ENCODE results near the gene APBB1IP. TPM values are rescaled to one million over a fixed set of nuclear protein-coding genes. Genes with fewer than 3 reads are reported as not detected.
"Not testable (repeated sequence)": the region's sequence is repeated elsewhere in the genome, so short reads cannot be mapped to it uniquely, and the experiment has no call there.

APBB1IP gene
- polyA plus RNA-seq, 2 donors: 0.75 to 0.98 TPM

- H3K4me1 ChIP-seq (ENCODE audit: control insufficient read depth in 2 of 2, insufficient read depth in 2 of 2, low read length in 1 of 2): no peaks in the 10 kb centered on the region
- no peaks in the 10 kb centered on the region for H3K9me3 ChIP-seq (ENCODE audit: control insufficient read depth in 2 of 2, insufficient read depth in 1 of 2, low read depth in 1 of 2, low read length in 1 of 2)
- WGBS, 2 donors: 82 to 85% methylated on average over 5 of the region's 5 CpGs
- H3K36me3 ChIP-seq (ENCODE audit: control insufficient read depth in 2 of 2, insufficient read depth in 2 of 2, low read length in 1 of 2): no peaks in the 10 kb centered on the region
- no peak overlapping the region for H3K4me3 ChIP-seq (ENCODE audit: low read depth in 1 of 2, low read length in 2 of 2)
- no peaks in the 10 kb centered on the region for H3K27me3 ChIP-seq (ENCODE audit: control insufficient read depth in 1 of 2, insufficient read depth in 2 of 2, low read length in 2 of 2)
- H3K27ac ChIP-seq (ENCODE audit: low read depth in 2 of 2, low read length in 1 of 2): no peak overlapping the region
Observed at GRCh38 chr10:26472492-26472778, 34.3 kb downstream of the APBB1IP start.

- H3K4me1 ChIP-seq (ENCODE audit: control insufficient read depth in 2 of 2, insufficient read depth in 2 of 2, low read length in 1 of 2): no peaks in the 10 kb centered on the region
- no peak overlapping the region for H3K4me3 ChIP-seq (ENCODE audit: low read depth in 1 of 2, low read length in 2 of 2)
- WGBS, 2 donors: 66 to 72% methylated on average over 1 of the region's 1 CpG
- H3K27me3 ChIP-seq (ENCODE audit: control insufficient read depth in 1 of 2, insufficient read depth in 2 of 2, low read length in 2 of 2): no peaks in the 10 kb centered on the region
- H3K36me3 ChIP-seq (ENCODE audit: control insufficient read depth in 2 of 2, insufficient read depth in 2 of 2, low read length in 1 of 2): no peaks in the 10 kb centered on the region
- peak overlapping the region in 1 of 2 donors; percentile 22 for H3K27ac ChIP-seq (ENCODE audit: low read depth in 2 of 2, low read length in 1 of 2)
- no peaks in the 10 kb centered on the region for H3K9me3 ChIP-seq (ENCODE audit: control insufficient read depth in 2 of 2, insufficient read depth in 1 of 2, low read depth in 1 of 2, low read length in 1 of 2)
Observed at GRCh38 chr10:26474026-26474425, 35.9 kb downstream of the APBB1IP start.

- WGBS, 2 donors: 76 to 85% methylated on average over 8 of the region's 8 CpGs
- H3K27ac ChIP-seq (ENCODE audit: low read depth in 2 of 2, low read length in 1 of 2); H3K4me3 ChIP-seq (ENCODE audit: low read depth in 1 of 2, low read length in 2 of 2); H3K27me3 ChIP-seq (ENCODE audit: control insufficient read depth in 1 of 2, insufficient read depth in 2 of 2, low read length in 2 of 2); H3K4me1 ChIP-seq (ENCODE audit: control insufficient read depth in 2 of 2, insufficient read depth in 2 of 2, low read length in 1 of 2); H3K9me3 ChIP-seq (ENCODE audit: control insufficient read depth in 2 of 2, insufficient read depth in 1 of 2, low read depth in 1 of 2, low read length in 1 of 2); H3K36me3 ChIP-seq (ENCODE audit: control insufficient read depth in 2 of 2, insufficient read depth in 2 of 2, low read length in 1 of 2): not testable (repeated sequence)
Observed at GRCh38 chr10:26474845-26475244, 36.7 kb downstream of the APBB1IP start.

GRCh38 chr10:26475386-26475785 lies 37.2 kb downstream of the APBB1IP start:
- H3K4me3 ChIP-seq (ENCODE audit: low read depth in 1 of 2, low read length in 2 of 2): no peak overlapping the region
- no peaks in the 10 kb centered on the region for H3K4me1 ChIP-seq (ENCODE audit: control insufficient read depth in 2 of 2, insufficient read depth in 2 of 2, low read length in 1 of 2)
- peak overlapping the region in 1 of 2 donors; percentile 42 for H3K27ac ChIP-seq (ENCODE audit: low read depth in 2 of 2, low read length in 1 of 2)
- 66 to 82% methylated on average over 6 of the region's 6 CpGs for WGBS, 2 donors
- no peaks in the 10 kb centered on the region for H3K36me3 ChIP-seq (ENCODE audit: control insufficient read depth in 2 of 2, insufficient read depth in 2 of 2, low read length in 1 of 2)
- H3K27me3 ChIP-seq (ENCODE audit: control insufficient read depth in 1 of 2, insufficient read depth in 2 of 2, low read length in 2 of 2): no peaks in the 10 kb centered on the region
- H3K9me3 ChIP-seq (ENCODE audit: control insufficient read depth in 2 of 2, insufficient read depth in 1 of 2, low read depth in 1 of 2, low read length in 1 of 2): no peaks in the 10 kb centered on the region

- Histone ChIP-seq H3K36me3 (ENCODE audit: control insufficient read depth in 2 of 2, insufficient read depth in 2 of 2, low read length in 1 of 2) (no peaks in the 10 kb centered on the region), H3K27me3 (ENCODE audit: control insufficient read depth in 1 of 2, insufficient read depth in 2 of 2, low read length in 2 of 2) (no peaks in the 10 kb centered on the region), H3K4me1 (ENCODE audit: control insufficient read depth in 2 of 2, insufficient read depth in 2 of 2, low read length in 1 of 2) (no peaks in the 10 kb centered on the region), H3K9me3 (ENCODE audit: control insufficient read depth in 2 of 2, insufficient read depth in 1 of 2, low read depth in 1 of 2, low read length in 1 of 2) (no peaks in the 10 kb centered on the region), H3K4me3 (ENCODE audit: low read depth in 1 of 2, low read length in 2 of 2) (no peak overlapping the region), H3K27ac (ENCODE audit: low read depth in 2 of 2, low read length in 1 of 2) (no peak overlapping the region)
- whole genome bisulfite sequencing, 2 donors: 92 to 96% methylated on average over 4 of the region's 4 CpGs
Observed at GRCh38 chr10:26477501-26477900, 39.4 kb downstream of the APBB1IP start.

DNA sequence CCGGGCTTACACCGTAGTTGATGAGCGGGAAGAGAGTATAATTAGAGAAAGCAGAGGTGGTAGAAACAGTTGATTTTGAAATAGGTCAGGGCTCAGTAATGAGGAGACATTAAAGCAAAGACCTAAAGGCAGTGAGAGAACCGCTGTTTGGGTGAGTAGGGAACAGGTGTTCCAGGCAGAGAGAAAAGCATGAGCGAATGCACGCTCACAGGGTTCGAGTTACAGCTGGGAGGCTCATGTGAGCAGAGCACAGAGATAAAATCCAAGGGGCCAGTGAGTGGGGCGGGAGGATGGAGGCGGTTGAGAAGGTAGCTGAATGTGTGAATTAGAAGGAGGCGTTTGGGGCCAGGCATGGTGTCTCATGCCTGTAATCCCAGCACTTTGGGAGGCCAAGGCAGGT lies 39.9 kb downstream of the APBB1IP start:
- no peaks in the 10 kb centered on the region for H3K9me3 ChIP-seq (ENCODE audit: control insufficient read depth in 2 of 2, insufficient read depth in 1 of 2, low read depth in 1 of 2, low read length in 1 of 2)
- no peaks in the 10 kb centered on the region for H3K36me3 ChIP-seq (ENCODE audit: control insufficient read depth in 2 of 2, insufficient read depth in 2 of 2, low read length in 1 of 2)
- no peaks in the 10 kb centered on the region for H3K4me1 ChIP-seq (ENCODE audit: control insufficient read depth in 2 of 2, insufficient read depth in 2 of 2, low read length in 1 of 2)
- H3K4me3 ChIP-seq (ENCODE audit: low read depth in 1 of 2, low read length in 2 of 2): no peak overlapping the region
- H3K27ac ChIP-seq (ENCODE audit: low read depth in 2 of 2, low read length in 1 of 2): no peak overlapping the region
- no peaks in the 10 kb centered on the region for H3K27me3 ChIP-seq (ENCODE audit: control insufficient read depth in 1 of 2, insufficient read depth in 2 of 2, low read length in 2 of 2)
- WGBS, 2 donors: 84 to 87% methylated on average over 10 of the region's 10 CpGs

- peak overlapping the region; percentile 45 to 55 for H3K27ac ChIP-seq (ENCODE audit: low read depth in 2 of 2, low read length in 1 of 2)
- H3K27me3 ChIP-seq (ENCODE audit: control insufficient read depth in 1 of 2, insufficient read depth in 2 of 2, low read length in 2 of 2): no peaks in the 10 kb centered on the region
- no peaks in the 10 kb centered on the region for H3K4me1 ChIP-seq (ENCODE audit: control insufficient read depth in 2 of 2, insufficient read depth in 2 of 2, low read length in 1 of 2)
- H3K9me3 ChIP-seq (ENCODE audit: control insufficient read depth in 2 of 2, insufficient read depth in 1 of 2, low read depth in 1 of 2, low read length in 1 of 2): no peaks in the 10 kb centered on the region
- no peak overlapping the region for H3K4me3 ChIP-seq (ENCODE audit: low read depth in 1 of 2, low read length in 2 of 2)
- H3K36me3 ChIP-seq (ENCODE audit: control insufficient read depth in 2 of 2, insufficient read depth in 2 of 2, low read length in 1 of 2): no peaks in the 10 kb centered on the region
- WGBS, 2 donors: 66 to 71% methylated on average over 6 of the region's 6 CpGs
Observed at GRCh38 chr10:26479766-26480492, 41.8 kb downstream of the APBB1IP start.

GRCh38 chr10:26481315-26481692 lies 43.2 kb downstream of the APBB1IP start:
- Histone ChIP-seq H3K27ac (ENCODE audit: low read depth in 2 of 2, low read length in 1 of 2) (peak overlapping the region in 1 of 2 donors; percentile 11), H3K27me3 (ENCODE audit: control insufficient read depth in 1 of 2, insufficient read depth in 2 of 2, low read length in 2 of 2) (no peaks in the 10 kb centered on the region), H3K4me3 (ENCODE audit: low read depth in 1 of 2, low read length in 2 of 2) (no peak overlapping the region), H3K4me1 (ENCODE audit: control insufficient read depth in 2 of 2, insufficient read depth in 2 of 2, low read length in 1 of 2) (no peaks in the 10 kb centered on the region), H3K9me3 (ENCODE audit: control insufficient read depth in 2 of 2, insufficient read depth in 1 of 2, low read depth in 1 of 2, low read length in 1 of 2) (no peaks in the 10 kb centered on the region), H3K36me3 (ENCODE audit: control insufficient read depth in 2 of 2, insufficient read depth in 2 of 2, low read length in 1 of 2) (no peaks in the 10 kb centered on the region)
- 90 to 98% methylated on average over 2 of the region's 2 CpGs for WGBS, 2 donors

DNA sequence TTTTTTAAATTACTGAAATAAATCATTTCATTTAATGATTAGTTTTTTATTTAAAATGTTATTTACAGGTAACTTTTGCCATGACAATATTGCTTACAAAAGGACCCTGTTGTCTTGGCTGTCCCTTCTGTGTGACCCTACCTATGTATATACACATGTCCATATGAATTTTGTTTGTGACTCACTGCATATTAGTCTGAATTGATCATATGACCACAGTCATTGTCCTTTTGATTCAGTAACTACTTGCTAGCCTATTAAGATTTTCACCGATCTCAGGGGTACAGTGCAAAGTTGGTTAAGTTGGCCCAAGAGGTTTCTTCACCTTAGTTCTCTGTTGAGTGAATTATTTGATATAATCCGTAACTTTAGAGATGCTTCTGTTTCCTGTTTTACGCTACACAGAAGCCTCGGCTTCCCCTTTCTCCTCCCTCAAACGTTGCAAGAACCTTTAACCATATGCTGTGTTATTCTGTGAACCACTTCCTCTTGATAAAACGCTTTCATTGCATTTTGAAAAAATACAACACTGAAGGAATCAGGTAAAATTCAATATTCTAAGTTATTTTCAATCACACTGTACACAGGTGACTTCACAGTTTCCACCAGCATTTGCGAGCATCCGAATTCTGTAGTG lies 43.9 kb downstream of the APBB1IP start:
- H3K9me3 ChIP-seq (ENCODE audit: control insufficient read depth in 2 of 2, insufficient read depth in 1 of 2, low read depth in 1 of 2, low read length in 1 of 2): no peaks in the 10 kb centered on the region
- no peaks in the 10 kb centered on the region for H3K27me3 ChIP-seq (ENCODE audit: control insufficient read depth in 1 of 2, insufficient read depth in 2 of 2, low read length in 2 of 2)
- H3K4me1 ChIP-seq (ENCODE audit: control insufficient read depth in 2 of 2, insufficient read depth in 2 of 2, low read length in 1 of 2): no peaks in the 10 kb centered on the region
- 60 to 64% methylated on average over 8 of the region's 8 CpGs for WGBS, 2 donors
- no peaks in the 10 kb centered on the region for H3K36me3 ChIP-seq (ENCODE audit: control insufficient read depth in 2 of 2, insufficient read depth in 2 of 2, low read length in 1 of 2)
- no peak overlapping the region for H3K27ac ChIP-seq (ENCODE audit: low read depth in 2 of 2, low read length in 1 of 2)
- no peak overlapping the region for H3K4me3 ChIP-seq (ENCODE audit: low read depth in 1 of 2, low read length in 2 of 2)

GRCh38 chr10:26483554-26483953 lies 45.4 kb downstream of the APBB1IP start:
- no peaks in the 10 kb centered on the region for H3K9me3 ChIP-seq (ENCODE audit: control insufficient read depth in 2 of 2, insufficient read depth in 1 of 2, low read depth in 1 of 2, low read length in 1 of 2)
- H3K4me3 ChIP-seq (ENCODE audit: low read depth in 1 of 2, low read length in 2 of 2): no peak overlapping the region
- no peaks in the 10 kb centered on the region for H3K4me1 ChIP-seq (ENCODE audit: control insufficient read depth in 2 of 2, insufficient read depth in 2 of 2, low read length in 1 of 2)
- 75 to 82% methylated on average over 2 of the region's 2 CpGs for WGBS, 2 donors
- no peaks in the 10 kb centered on the region for H3K36me3 ChIP-seq (ENCODE audit: control insufficient read depth in 2 of 2, insufficient read depth in 2 of 2, low read length in 1 of 2)
- no peaks in the 10 kb centered on the region for H3K27me3 ChIP-seq (ENCODE audit: control insufficient read depth in 1 of 2, insufficient read depth in 2 of 2, low read length in 2 of 2)
- H3K27ac ChIP-seq (ENCODE audit: low read depth in 2 of 2, low read length in 1 of 2): no peak overlapping the region

Data from esophagus (tissue), 2 donors.